HG03108 (cell line): ENCODE measurements around the gene DYNC2H1.
"Not testable (repeated sequence)": the region's sequence is repeated elsewhere in the genome, so short reads cannot be mapped to it uniquely, and the experiment has no call there.

ENCODE experiments used
- ATAC-seq: cut with Tn5 transposase; IDR thresholded peaks from one replicate; pipeline ENCODE4 v1.9.1; 2021; ENCODE audit warnings: moderate library complexity; ENCODE audit not compliant: unreplicated experiment

Gene DYNC2H1

DNA sequence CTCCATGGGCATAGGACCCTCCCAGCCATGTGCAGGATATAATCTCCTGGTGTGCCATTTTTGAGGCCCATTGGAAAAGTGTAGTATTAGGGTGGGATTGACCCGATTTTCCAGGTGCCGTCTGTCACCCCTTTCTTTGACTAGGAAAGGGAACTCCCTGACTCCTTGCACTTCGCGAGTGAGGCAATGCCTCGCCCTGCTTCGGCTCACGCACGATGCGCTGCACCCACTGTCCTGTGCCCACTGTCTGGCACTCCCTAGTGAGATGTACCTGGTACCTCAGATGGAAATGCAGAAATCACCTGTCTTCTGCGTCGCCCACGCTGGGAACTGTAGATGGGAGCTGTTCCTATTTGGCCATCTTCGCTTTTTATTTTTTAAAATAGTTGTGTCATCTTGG is 32.8 kb downstream of the DYNC2H1 start:
- ATAC-seq: not testable (repeated sequence)

DNA sequence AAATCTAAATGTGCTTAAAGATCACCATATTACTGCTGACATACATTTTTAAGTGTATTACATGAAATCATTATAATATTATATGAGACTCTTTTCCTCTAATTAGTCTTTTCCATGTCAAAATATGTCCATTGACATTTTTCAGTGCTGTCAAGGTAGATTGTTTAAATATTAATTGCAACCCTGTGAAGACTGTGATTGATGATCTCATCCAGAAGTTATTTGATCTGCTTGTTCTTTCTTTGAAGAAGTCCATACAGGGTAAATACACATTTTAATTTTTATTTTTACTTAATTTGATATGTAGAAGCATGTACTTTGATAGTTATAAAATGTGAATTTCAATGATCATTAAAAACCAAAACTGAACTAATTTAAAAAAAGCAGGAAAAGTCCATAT is 38.4 kb downstream of the DYNC2H1 start:
- ATAC-seq: no peak

DNA sequence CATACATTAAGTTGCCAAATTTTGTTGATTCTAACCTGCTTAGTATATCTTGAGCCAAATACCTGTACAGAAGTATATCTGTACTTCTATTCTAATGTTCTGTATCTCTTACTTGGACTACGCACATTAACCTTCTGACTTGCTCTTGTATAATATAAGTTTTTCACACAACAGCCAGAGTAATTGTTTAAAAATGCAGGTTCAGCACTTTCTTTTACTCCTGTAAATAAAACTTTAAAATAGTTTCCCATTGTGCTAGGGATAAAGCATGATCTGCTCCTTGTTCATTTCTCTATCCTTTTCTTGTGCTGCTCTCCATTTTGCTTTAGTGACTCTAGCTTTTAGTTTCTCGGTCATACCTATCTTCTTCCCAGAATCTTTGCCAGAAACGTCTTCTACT is 48.3 kb downstream of the DYNC2H1 start:
- no peak for ATAC-seq

DNA sequence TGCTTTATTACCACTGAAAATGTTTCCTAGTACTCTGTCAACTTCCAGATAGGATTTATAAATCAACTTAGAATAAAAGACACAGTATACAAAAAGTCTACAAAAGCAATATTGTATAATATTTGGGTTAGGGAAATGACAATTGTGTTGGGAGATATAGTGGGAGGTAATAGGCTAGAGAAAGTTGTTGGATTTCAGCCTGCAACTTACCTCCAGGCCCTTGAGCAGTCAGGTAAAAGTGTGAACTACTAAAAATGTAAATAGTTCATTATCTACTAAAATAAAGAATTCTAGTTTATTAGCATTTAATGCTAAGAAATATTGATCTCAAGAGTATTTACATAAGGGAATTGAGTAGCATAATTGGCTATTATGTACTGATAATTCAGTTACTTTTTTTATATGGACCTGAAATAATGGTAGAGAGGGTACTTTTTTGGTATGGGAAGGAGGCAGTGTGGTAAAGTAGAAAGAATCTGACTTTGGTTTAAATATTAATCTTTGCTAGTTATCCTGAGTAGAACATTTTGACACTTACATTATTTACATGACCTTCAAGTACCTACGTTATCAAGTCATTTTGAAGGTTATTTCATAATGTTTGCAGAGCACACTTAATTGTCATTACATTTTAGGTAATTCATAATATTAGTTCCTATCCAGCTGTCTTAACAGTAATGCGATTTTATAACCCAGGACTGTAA is 55.0 kb downstream of the DYNC2H1 start:
- no peak for ATAC-seq

DNA sequence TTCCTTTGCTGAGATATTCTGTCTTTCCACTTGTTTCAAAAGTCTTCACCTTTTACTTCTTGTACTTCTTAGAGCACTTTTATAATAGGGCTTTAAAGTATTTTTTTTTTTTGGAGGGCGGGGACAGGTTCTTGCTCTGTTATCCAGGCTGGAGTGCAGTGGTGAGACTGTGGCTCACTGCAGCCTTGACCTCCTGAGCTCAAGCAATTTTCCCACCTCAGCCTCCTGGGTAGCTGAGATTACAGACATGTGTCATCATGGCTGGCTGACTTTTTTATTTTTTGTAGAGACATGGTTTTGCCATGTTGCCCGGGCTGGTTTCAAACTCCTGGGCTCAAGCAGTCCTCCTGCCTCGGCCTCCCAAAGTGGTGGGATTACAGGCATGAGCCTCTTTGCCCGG is 57.9 kb downstream of the DYNC2H1 start:
- ATAC-seq: no peak

DNA sequence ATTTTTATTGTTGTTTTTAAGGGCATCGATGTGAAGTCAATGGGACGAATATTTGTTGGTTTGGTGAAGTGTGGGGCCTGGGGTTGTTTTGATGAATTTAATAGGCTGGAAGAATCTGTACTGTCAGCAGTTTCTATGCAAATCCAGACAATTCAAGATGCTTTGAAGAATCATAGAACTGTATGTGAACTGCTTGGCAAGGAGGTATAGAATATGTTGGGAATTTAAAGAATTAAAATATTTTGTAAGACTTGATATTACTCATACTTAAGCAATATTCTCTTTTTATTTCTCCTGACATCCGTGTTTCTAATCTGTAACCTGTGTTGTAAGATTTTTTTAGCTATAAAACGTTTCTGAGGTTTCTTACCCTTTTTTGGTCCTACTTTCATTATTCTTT is 61.6 kb downstream of the DYNC2H1 start:
- no peak for ATAC-seq

DNA sequence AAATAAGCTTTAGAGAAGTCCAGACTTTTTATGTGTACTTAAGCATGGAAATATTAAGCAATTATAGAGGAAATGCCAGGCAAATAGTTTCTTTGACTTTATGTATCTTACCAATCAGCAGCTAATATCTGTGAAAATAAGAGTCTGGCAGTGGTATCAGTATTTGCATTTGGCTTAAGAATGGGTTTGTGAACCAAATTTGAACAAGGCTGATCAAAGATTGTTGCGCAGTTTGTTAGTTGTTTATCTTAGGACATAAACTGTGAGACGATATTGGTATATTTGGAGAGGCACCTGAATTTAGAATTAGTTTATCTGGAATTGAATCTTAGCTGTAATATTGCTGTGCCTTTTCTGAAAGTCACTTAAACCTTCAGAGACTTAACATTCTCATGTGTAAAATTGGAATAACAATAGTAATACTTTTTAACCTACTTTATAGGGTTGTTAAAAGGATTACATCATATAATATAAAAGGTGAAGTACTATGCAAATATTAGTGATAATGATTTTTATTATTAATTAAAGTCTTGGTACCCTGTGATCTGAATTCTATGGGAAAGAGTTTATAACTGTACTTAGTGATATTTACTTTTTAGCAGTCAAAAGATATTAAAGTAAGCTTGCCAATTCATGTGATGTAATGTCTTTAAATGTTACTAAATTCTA is 66.4 kb downstream of the DYNC2H1 start:
- ATAC-seq: no peak

DNA sequence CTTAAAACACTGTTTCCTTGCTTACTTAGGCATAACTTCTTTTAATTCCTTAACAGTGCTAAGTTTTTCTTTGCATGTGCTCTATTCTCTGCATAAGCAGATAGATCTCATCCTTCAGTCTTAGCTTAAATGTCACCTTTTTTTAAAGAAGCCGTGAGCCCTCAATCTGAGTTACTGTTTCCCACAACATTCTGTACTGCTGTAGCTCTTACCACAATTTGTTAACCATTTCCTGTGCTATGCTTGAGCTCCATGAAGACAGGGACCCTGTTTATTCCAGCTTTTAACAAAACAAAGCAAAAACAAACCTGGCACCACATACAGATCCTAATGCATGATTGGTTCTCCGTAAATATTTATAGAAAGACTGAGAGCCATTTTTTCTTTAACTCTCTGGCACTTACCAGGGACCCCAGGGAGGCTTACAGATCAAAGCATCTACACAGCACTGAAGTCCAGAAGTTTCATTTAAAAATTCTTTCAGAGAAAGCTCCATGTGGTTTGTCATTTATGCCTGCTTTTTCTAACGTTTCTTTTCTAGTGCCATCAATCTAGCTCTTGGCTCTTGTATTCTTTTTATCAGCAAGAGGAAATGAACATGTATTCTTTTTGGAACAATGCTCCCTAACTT is 74.9 kb downstream of the DYNC2H1 start:
- no peak for ATAC-seq

DNA sequence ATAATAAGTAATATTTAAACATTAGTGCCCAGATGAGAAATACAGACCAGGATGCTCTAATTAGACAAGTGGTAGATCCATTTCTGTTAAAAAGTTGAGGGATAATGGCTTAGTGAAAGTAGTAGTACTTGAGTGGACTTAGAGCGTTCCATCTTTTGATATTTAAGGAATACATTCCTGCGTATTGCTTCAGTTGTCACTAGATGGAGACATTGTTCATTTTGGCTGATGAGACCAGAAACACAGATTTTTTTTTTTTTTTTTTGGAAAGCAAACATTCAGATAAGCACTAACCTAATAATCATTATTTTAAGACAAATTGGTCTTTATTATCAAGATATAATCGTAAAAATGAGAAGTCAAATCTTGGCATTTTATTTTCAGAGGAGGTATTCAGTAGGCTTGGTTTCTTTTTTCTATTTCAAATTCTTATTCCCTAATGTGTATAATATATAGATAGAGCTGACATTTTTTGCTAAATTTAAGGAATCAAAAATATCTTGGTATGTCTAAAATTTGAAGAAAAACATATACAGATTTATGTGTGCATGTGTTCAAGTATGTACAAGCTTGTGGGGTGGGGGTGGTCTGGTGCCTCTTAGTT is 92.9 kb downstream of the DYNC2H1 start:
- no peak for ATAC-seq

DNA sequence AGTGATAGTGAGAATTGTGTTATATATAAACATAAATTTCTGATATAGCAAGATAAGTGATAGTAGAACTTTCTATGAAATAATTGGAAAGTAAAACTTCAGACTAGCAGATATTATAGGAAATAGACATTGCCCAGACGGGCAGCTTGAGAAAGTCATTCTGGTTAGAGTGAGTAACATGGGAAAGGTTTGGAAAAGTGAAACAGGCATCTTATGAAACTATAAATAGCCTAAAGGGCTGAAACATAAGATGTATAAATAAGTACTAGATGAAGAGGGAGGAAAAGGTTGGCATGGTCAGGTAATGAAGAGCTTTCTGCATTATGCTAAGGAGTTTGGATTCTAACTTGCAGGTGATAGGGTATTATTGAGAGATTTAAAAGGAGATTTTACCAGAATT is 101.3 kb downstream of the DYNC2H1 start:
- no peak for ATAC-seq

DNA sequence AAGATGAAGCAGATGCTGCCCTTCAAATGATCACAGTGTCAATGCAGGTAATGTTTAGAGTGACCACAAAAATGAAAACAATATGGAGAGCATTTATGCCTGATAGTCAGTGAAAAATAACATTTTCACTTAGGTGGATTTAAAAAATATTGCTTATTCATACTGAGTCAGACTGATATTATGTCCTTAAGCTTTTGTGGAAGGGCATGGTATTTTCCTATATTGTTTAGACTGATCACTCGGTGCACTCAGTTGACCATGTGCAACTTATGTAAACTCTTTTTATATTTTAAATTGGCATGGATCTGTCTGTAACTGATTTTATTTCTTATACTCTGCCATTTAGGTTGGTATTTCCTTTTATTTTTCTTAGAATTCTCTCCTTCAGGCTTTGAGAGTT is 106.6 kb downstream of the DYNC2H1 start:
- no peak for ATAC-seq

DNA sequence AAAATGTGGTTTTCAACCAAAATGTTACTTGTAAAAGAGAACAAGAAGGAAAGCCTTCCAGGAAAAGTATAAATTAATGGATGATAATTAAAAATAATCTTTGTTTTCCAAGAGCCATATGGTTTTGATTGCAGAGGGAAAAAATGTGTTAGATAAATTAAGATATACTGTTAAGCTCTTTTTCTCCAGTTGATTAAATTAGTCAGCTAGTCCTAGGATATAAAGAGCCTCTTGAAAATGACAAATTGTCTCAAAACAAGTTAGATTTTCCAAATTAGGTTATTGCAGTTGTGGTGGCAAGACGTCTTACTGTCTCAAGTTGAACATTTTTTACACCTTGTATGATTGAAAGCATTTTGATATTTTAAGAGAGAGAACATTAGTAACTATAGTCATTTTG is 110.9 kb downstream of the DYNC2H1 start:
- ATAC-seq: no peak

DNA sequence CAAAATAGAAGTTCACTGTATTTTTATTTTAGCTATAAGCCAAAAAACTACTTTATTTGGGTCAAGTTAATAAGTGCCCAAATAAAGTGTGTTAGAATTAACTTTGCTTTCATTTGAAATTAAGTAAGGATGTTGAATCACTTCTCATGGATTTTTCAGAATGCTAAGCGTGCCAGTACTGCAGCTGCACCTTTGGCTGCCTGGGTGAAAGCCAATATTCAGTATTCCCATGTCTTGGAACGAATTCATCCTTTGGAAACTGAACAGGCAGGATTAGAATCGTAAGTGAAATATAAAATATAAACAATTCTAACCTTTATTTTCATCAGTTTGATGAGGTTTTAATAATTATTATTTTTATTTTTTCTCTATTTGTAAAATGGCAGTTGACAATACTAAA is 113.6 kb downstream of the DYNC2H1 start:
- ATAC-seq: no peak

DNA sequence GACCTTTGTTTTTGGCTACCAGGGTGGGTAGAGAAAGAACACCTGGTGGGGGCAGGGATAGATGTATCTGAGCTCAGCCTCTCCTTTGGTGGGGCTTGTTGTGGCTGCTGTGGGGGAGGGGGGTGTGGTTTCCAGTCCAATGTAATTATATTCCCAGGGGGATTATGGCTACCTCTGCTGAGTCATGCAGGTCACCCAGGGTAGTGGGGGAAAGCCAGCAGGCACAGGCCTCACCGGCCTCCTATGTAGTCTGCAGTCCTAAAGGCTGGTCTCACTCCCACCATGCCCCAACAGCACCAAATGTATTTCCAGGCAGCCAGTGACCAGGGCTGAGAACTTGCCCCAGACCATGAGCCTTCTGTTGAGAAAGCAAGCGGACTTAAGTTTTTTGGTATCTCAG is 119.6 kb downstream of the DYNC2H1 start:
- ATAC-seq: no peak

DNA sequence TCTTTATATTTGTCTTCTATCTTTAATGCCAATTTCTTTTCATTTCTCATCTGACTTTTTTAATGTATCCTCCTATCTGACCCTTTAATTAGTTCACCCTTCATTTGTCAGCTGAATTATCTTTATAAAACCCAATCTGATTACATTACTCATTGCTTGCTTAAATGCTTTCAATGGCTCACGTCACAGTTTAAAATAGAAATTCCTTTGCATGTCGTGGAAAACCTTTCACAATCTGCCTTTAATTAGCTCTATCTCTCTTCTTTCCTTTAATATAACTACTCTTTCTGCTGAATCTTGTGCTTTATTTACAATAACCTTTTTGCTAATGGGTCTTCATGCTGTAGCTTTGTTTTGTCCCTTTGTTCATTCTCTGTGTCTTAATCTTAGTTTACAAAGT is 125.7 kb downstream of the DYNC2H1 start:
- ATAC-seq: no peak

DNA sequence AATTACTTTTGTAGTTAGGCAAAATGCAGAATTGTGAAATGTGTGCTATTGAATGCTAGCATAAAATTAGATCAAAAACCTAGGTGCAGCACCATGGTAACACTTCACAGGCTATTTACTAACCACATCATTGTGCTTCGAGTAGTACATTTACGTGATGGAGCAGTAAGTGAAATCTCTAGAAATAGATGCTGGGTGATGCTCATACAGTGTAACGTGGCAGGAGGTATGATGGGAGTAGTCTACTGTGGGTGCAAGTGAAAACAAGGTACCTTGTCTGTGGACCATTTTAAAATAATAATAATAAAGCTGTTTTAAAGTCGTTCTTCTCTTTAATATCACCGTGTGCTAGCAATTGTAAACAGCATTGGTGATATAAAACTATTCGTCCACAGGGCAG is 132.3 kb downstream of the DYNC2H1 start:
- no peak for ATAC-seq

DNA sequence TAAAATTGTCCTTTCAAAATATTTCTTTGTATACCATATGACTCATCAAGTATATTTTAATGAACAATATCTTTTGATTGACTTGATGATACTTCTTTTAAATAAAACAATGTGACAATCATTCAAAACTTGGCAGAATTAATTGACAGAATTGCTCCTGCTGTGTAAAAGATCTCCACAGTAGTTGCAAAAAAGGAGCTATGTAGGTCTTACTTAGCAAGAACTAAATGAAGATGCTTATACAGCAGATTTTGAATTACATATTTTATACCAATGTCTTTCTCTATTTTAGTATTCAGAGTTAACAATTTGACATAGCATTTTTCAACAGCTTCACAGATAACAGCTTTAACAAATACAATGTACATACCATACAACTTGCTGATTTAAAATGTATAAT is 144.9 kb downstream of the DYNC2H1 start:
- ATAC-seq: no peak

DNA sequence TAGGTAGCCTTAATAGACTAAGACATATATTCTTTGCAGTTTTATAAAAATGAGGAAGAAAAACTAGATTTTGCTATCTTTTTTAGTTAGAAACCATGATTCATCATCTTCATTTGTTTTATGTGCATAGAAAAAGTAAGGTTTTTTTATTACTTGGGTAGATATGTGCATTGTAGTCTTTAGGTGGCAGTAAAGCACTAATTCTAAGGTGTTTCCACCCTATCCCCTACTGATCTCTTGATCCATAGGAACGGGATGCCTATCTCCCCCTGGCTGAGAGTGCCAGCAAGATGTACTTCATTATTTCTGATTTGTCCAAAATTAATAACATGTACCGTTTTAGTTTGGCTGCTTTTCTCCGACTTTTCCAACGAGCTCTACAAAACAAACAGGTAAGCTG is 148.1 kb downstream of the DYNC2H1 start:
- ATAC-seq: no peak

DNA sequence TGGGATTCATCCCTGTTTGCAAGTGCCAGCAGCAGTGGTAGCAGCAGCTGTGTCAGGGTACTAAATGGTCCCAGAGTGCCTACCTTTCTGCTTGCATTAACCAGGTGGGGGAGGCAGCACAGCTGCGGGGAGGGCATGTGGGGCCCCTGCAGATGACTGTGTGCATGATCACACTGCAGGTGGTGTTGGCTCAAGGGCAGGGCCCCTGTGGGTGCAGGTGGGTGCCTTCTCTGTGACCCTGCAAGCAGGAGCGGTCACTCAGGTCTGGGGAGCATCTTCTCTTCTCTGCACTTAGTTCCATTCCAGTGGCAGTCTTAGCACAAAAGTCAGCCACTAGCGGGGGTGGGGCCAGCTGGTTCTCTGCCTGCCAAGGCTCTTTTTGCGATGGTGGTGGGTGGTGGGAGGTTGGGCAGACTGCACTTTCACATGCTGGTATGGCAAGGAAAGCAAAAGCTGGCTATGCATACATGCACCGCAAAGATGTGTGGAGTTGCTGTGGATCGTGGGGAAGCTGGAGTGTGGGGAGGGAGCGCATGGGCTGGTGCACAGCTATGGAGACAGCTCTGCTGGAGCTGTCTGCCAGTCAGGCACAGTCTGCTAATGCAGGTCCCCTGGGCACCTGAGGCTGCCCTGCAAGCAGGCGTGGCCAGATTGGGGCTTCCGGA is 157.1 kb downstream of the DYNC2H1 start:
- no peak for ATAC-seq

DNA sequence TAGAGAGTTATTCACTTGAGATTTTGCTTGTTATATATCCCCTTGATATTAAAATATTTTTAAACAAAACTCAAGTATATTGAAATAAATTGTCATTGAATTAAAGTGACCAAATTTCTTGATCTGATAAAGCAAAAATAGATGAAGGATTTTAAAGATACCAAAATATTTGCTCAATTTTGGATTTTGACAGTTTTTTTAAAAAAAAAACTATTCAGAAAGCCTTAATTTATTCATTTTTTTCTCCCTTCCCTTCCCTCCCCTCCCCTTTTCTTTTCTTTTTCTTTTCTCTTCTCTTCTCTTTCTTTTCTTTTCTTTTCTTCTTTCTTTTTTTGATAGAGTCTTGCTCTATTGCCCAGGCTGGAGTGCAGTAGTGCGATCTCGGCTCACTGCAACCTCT is 163.7 kb downstream of the DYNC2H1 start:
- ATAC-seq: no peak

DNA sequence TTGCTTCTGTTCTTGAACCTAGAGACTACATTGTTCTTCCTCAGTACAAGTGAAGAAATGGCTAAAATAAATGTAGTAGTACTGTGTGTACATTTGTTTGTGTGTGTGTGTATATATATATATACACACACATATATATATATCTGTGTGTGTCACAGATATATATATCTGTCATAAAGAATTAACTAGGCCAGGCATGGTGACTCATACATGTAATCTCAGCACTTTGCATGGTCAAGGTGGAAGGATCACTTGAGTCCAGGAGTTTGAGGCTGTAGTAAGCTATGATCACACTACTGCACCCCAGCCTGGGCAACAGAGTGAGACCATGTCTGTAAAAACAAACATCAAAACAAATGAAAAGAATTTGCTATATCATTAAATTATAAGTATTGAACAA is 164.8 kb downstream of the DYNC2H1 start:
- no peak for ATAC-seq

DNA sequence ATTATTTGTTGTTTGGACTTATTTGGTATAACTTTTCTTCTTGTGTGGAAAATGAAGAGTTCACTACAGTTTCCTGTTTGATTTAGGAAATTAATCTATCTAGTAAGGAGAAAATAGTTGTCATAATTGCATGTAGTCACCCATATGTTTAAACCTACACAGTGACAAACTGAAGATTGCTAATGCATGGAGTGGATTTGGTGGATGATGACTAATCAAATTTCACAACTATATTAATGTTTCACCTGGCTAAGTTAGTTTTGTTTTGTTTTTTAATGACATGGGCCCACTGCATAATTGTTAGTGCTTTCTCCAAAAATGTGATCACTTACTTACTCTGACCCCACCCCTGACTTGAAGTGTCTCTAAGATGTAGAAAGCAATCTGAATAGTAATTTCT is 170.6 kb downstream of the DYNC2H1 start:
- ATAC-seq: no peak
